ENCODE results near the gene DYRK1A. TPM values are rescaled to one million over a fixed set of nuclear protein-coding genes. Genes with fewer than 3 reads are reported as not detected.

Gene DYRK1A
- total RNA-seq, 1 donor from 2014 or later = 21.6 TPM

DNA sequence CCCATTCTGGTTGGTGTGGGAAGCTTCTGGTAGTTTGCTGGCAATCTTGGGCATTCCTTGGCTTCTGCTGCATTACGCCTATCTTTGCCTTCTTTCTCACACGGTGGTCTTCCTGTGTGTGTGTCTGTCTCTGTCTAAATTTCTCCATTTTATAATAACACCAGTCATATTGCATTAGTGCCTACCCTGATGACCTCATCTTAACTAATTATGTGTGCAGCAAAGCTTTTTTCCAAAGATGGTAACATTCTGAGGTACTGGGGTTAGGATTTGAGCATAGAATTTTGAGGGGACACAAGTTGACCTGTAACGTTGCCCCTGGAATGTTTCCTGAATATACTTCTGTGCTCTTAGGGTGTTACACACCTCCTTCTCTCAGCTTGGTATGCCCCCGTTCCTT, 77.1 kb downstream of the DYRK1A start:
- ATAC-seq (no peak), DNase-seq (ENCODE audit: low spot score) (no peak)

DNA sequence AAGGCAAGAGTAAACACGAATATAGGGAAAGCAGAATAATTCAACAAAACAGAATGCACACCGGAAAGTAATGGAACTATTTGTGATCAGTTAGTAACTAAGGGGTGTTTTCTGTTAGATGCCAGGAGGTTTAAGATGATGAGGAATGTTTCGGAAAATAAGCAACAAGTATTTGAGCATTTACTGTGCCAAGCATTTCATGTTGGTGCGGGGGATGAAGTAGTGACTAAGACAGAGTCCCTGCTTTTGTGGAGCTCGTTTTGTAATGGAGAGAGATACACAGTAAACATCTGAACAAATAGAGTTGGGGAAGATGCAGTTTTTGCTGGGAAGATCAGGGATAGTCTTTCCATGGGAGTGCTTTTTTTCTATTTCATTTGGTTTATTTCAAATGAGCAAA, 78.7 kb downstream of the DYRK1A start:
- ATAC-seq (no peak), DNase-seq (ENCODE audit: low spot score) (no peak)

DNA sequence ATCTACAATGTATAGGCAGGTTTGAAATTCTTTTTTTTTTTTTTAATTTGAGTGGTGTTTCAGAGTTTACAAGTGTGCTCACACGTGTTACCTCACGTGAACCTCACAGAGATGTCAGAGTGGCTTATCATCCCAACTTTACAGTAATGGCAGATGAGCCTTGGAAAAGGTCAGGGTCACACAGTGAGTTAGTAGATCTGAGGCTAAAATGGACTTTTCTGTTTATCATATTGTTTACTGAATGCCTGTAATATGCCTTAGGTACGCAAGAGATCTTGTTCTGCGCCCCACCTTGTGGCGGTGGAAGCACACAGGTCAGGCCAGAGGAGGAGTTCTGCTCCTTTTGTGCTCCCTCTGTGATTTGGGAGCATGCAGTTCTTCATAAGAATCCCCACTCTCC, 80.0 kb downstream of the DYRK1A start:
- ATAC-seq (no peak), DNase-seq (ENCODE audit: low spot score) (no peak)

DNA sequence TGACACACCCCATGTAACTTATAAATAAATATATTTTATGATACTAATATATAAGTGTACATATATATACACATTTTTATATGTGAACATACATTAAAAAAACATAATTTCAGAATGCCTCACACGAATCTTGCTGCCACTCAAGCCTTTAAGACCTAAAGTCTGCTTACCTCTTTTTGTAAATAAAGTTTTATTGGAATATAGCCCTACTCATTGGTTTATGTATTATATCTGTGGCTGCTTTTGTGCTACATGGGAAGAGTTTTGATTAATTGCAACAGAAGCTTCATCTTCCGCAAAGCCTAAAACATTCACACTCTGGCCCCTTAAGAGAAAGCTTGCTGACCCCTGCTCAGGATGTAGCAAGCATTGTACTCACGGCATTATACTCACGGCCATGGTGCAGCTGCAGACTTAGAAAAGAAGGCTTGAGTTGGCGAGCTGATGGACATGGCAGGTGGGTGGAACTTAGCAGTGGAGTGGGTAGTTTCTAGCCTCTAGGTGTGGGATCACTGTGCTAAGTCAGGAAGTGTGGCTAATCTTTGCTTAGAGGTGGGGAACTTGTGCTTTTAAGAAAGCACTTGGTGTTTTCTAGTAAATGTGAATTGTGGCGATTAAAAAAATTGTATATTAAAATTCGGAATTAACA, 80.8 kb downstream of the DYRK1A start:
- DNase-seq (ENCODE audit: low spot score) = no peak
- no peak for ATAC-seq

DNA sequence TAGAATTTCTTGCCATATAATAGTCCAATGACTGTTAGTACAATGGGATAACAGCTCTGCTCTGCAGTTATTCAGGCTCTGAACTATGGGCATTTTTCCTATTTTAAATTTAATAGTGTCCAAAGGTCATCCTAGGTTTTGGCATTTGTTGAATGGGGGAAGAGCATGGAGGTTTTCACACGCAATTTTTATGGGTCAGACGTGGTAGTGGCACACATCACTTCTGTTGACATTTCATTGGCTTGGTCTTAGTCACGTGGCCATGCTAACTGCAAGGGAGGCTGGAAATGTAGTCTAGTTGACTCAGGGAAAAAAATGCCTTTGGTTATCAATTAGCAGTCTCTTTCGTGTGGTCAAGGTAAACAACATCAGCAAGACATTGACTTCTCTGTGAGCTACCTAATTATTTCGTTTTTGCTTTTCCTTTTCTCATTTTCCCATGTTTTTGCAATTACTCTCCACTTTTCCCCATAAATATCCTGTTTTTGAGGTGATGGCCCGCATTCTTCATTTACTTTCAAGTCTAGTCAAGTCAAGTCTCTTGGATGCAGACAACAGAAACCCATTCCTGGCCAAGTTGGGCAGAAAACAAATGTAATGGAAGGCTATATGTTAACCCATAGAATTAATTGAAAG, 82.8 kb downstream of the DYRK1A start:
- ATAC-seq = peak; percentile 59
- DNase-seq (ENCODE audit: low spot score) = no peak

DNA sequence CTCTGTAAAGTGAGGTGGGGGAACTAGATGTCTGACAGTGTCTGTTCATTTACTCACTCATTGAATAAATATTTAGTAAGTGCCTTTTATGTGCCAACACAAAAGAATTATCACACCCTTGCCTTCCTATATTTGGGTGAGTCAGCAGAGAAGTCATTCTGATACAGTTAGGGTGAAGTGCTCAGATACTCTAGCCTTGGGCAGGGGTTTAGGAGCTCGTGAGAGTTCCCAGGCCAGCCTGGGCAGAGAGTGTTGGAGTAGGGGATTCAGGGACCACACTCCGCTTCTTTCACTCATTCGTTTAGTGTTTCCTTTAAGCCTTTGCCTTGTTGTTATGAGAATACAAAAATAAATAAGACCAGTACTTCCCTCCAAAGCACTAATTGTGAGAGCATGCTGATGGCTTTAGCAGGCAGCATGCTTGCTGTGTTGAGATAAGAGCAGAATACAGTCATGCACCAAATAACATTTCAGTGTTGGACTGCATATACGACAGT, 83.9 kb downstream of the DYRK1A start:
- ATAC-seq = no peak
- no peak for DNase-seq (ENCODE audit: low spot score)

DNA sequence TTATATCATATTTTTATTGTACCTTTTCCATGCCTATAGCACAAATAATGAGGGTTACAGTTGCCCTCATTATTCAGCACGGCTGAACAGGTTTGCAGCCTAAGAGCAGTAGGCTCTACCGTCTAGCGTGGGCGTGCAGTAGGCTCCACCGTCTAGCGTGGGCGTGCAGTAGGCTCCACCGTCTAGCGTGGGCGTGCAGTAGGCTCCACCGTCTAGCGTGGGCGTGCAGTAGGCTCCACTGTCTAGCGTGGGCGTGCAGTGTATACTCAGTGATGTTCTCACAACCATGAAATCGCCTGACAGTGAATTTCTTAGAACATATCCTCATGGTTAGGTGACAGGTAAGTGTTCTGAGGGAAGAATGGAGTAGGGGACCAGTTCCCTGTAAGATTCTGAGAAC, 84.9 kb downstream of the DYRK1A start:
- ATAC-seq = no peak
- no peak for DNase-seq (ENCODE audit: low spot score)

DNA sequence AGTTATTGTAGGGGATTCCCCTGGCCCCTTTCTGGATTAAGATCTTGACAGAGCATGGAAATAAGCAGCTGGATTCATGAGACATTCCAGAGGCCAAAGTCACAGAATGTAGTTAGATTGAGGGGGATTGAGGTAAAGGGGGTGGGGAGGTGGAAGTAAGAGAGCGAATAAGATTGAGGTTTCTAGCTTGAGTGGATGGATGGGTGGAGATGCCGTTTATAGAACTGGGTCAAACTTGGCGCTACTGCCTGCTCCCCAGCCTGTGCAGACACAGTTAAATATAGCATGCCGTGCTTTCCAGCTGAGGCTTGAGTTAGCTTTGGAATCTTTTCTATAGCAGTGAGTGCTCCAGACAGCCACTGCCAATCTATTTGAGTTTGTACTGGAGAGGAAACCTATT, 85.7 kb downstream of the DYRK1A start:
- no peak for DNase-seq (ENCODE audit: low spot score)

DNA sequence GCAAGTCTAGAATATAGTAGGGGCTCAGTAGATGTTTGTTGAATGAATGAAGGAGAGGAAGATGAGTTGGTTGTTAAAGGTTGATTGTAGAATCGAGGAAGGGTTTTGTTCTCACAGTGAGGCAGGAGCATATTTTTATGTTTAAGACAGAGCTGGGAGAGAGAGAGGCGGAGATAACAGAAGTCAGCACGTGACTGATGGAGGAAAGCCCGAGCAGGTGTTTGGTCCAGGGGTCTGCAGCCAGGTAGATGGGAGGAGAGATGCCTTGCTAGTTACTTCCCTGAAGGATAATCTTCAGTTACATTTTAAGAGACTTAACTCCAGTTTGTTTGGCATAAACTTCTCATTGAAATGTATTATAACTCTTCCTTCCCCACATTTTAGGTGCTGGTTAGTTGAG, 86.8 kb downstream of the DYRK1A start:
- DNase-seq (ENCODE audit: low spot score) (no peak), ATAC-seq (no peak)

More for the DNA sequence above, 85.7 kb downstream of the DYRK1A start:
- ATAC-seq = peak; percentile 56

DNA sequence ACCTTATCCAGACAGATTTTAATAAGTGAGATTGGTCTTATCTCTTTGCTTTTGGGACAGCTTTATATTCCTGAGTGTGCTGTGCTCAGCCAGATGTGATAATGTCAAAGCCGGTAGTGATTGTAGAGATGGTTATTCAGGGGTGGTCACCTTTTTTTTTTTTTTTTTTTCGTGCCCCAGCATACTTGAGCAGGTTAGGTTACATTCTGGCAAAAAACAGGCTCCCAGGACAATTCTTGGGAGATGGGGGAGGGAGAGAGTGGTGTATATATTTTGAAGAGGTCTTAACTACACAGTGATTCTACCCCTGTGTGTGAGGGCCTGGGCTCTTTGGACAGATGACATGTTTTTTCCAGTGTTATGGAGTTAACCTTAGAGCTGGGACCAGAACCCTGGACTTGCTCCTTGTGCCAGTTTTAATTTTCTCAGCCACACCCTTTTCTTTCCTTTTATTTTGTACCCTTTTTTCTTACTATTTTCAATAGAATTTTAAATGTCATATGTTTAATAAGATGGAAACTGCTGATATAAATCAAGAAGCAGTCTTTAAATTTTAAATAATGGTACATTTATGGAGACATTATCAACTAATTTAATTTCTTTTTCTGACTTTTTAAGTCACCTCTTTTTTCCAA, 88.4 kb downstream of the DYRK1A start:
- DNase-seq (ENCODE audit: low spot score) = no peak
- ATAC-seq = no peak

DNA sequence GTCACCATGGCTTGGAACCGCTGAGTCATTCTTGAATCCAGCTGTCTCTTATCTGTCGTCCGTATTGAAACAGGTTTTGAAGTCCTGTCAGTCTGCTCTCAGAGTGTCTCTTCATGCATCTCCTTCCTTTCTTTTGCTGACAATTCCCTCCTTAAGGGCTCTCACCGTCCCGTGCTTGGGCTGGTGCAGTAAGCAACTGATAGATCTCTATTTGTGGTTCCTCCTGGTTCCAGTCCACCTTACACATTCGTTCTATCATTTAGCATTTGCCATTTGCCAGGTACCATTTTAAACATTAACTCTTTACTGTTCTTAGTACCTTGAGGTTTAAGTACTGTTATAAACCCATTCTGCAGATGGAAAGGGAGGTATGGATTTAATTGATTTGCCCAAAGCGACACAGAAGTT, 88.9 kb downstream of the DYRK1A start:
- ATAC-seq (no peak), DNase-seq (ENCODE audit: low spot score) (no peak)

DNA sequence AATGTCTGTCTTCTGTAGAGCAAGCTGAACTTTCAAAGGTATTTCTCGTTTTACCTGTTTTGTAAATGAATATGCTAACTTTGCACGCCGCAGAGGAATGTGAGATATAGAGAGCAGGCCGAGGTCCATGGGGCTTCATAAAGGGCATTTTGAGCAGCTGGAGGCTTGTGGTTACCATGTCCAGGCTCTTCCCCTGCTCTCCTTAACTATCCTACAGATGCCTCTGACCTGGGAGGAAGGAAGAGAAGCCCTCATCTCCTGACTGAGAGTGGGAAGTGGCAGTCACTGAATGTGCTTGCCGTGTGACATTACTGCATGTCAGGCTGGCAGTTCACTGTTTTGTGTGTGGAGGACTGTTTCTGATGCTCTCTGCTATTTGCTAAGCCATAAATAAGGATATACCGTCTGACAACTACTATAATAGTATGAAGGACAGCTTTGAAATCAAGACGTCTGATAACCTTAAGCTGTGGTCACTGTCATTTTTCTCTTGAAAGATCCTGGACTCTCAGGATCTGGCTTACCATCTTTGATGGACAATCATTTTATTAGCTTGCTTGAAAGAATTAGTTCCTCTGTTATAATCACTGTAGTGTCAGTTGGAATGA, 92.2 kb downstream of the DYRK1A start:
- DNase-seq (ENCODE audit: low spot score) = no peak

DNA sequence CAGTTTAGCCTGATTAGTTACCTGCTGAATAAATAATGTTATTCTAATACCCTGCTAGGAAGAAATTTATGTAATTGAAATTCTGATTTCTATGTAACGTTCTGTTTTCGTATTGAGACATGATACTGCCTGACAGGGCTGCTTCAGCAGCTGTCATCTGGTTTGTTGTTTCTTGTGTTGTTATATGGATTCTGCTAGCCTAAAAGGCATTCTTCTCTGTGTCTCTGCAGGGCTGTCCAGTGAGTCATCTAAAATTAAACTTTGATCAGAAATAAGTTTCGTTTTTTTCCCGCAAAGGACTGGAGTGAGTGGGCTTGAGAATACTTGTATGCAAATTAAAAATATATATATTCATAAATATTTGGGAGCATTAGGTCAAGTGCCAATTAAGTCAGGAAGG, 93.0 kb downstream of the DYRK1A start:
- ATAC-seq (no peak), DNase-seq (ENCODE audit: low spot score) (no peak)

More for the DNA sequence above, 92.2 kb downstream of the DYRK1A start:
- ATAC-seq = peak; percentile 6

DNA sequence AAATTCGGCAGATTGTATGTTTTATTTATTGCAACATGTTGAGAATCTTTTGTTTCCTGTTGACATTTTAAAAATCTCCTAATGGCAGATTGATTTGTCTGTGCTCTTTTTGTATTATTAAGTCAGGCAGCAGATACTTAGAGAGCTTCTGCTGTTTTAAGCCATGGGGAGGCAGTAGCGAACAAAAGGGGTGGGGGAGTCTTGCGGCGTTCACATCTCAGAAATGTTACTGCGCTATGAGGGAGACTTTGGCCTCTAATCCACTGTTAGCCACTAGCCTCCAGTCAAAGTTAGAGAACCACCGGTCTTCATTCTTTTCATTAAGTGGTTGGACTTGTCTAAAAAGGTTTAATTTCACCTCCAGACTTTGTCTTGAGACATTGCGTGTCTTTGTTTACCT, 93.6 kb downstream of the DYRK1A start:
- no peak for DNase-seq (ENCODE audit: low spot score)
- ATAC-seq = no peak

DNA sequence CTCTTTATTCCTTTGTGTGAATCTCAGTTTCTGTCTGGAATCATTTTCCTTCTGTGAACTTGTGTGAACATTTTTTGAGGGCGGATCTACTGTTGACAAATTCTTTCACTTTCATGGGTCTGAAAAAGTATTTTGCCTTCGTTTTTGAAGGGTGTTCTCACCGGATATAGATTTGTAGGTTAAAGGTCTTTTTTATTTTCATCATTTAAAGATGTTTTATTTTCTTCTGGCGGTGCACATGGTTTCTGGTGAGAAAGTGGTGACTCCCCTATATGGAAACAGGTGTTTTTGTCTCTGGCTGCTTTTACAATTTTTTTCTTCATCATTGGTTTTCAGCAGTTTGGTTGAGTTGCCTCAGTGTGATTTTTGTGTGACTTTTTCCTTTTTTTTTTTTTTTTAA, 94.9 kb downstream of the DYRK1A start:
- DNase-seq (ENCODE audit: low spot score) (no peak), ATAC-seq (no peak)

DNA sequence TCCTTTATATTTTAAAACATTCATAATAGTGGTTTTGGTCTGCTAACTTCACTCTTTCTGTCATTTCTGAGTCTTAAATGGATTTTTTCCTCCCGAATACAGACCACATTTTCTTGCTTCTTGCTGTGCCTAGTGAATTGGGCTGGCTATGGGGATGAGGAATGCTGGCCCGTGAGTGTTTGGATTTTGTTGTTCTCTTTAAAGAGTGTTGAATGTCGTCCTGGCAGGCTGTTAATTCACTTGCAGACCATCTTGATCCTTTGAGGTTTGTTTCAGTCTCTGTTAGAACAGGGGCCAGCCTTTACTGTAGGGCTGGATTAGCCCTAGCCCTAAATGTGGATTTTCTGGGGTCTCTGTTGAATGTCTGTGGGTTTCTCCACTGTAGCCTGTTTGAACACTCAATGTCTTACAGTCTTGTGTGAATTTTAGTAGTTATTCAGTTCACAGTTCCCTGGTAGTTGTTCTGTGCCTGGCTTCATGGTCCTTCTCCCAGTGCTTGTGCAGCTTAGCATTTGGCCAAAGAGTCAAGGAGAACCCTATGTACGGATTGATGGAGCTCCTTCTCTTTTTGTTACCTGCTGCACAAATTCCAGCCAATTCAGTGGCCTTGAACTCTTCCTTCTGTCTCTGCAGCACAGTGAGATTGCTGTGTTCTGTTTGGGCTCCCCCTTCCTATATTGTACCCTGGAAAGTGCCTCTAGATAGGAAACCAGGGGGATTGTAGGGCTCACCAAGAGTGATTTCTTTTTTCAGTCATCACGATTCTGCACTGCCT, 95.7 kb downstream of the DYRK1A start:
- DNase-seq (ENCODE audit: low spot score) = no peak
- ATAC-seq = peak; percentile 23

DNA sequence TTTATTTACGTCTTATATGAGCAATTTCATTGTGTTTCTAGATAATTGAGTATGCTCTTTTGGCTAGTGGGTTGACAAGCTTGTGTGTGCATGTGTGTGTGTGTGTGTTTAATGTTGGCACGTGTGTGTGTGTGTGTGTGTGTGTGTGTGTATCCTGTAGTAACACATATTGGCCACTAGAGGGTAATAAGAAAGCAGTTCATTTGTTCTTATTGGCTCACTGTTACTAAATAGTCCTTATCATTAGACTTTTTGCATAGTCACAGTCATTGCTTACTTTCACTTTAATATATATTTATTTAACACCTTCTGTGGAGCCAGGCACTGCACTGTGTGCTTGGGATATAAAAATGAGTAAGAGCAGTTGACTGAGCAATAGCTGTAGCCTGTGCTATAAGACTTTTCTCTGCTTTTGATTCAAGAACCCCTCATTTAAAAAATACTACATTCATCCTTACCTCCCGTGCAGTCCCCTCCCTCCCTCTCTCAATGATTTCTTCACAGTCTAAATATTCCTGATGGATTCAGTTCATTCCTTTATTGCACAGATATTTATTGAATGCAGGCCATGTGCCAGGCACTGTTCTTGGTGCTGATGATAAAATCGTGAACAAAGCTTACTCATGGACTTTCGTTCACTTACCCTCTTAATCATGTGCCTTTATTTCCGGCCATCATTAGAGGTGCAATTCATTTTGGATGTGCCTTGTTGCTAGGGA, 96.7 kb downstream of the DYRK1A start:
- no peak for DNase-seq (ENCODE audit: low spot score)
- peak; percentile 85 for ATAC-seq

DNA sequence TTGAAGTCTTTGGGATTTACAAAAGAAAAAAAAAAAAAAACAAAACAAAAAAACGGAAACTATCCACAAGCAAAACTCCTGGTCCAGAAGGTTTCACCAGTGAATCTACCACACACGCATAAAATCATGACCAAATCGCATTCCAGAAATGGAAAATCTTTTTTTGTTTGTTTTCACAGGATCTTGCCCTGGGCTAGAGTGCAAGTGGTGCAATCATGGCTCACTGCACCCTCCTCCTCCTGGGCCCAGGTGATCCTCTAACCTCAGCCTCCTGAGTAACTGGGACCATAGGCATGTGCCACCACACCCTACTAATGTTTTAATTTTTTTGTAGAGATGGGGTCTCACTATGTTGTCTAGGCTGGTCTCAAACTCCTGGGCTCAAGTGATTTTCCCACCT, 100.5 kb downstream of the DYRK1A start:
- ATAC-seq = peak; percentile 18
- no peak for DNase-seq (ENCODE audit: low spot score)

DNA sequence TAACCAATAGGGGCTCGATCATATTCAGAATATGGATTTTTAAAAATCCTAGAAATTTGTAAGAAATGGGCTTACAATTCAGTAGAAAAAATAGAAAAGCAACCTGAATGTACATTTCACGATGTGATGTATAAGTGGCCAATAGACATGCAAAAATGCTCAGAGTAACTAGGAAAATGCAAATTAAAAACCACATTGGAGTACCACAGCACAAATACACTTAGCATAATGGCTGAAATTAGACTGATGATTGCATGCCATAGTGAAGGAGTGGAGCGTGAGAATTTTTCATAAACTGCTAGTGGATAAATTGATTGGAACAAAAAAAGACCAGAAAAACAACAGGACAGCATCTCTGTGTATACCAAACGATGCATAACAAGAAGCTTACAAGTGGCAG, 102.3 kb downstream of the DYRK1A start:
- DNase-seq (ENCODE audit: low spot score) = no peak
- ATAC-seq = no peak

DNA sequence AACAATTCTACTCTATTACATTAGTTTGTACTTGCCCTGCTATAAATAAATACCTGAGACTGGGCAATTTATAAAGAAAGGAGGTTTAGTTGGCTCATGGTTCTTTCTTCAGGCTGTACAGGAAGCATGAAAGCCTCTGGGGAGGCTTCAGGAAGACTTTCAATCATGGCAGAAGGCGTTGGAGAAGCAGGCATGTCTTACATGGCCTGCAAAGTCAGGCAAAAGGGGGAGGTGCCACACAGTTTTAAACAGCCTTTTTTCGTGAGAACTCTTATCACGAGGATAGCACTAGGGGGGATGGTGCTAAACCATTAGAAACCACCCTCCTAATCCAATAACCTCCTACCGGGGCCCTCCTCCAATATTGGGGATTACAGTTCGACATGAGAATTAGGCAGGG, 102.9 kb downstream of the DYRK1A start:
- ATAC-seq = no peak
- DNase-seq (ENCODE audit: low spot score) = no peak

All from left lobe of liver (tissue), 2 donors.